H1 (cell line): ENCODE results near the gene PYGB. TPM values are rescaled to one million over a fixed set of nuclear protein-coding genes. Genes with fewer than 3 reads are reported as not detected.

Source experiments
- CTCF ChIA-PET: fragments of 300-600 bp; sonication (Branson Sonifier 250); formaldehyde crosslinking; loops from one replicate; lab custom pipeline; 2021; ENCODE audit not compliant: partially characterized antibody; lab: Charles Lee
- POLR2A ChIA-PET: fragments of 300-600 bp; sonication (Branson Sonifier 250); formaldehyde crosslinking; loops from one replicate; lab custom pipeline; 2021; ENCODE audit warnings: inconsistent platforms; ENCODE audit not compliant: partially characterized antibody; lab: Charles Lee
- DNase-seq, 2 experiments: peaks; one replicate each; pipeline versions ENCODE4 v3.0.0 to v3.0.0-alpha.2; 2010 to 2022; ENCODE audit warnings: low spot score in 2 of 2, low read depth in 1 of 2, mixed read lengths in 1 of 2
- FAIRE-seq: peaks from 2 replicates; lab custom pipeline; 2011; peaks lifted over from hg19 to GRCh38; lab: Jason Lieb, UNC
- H2AFZ ChIP-seq: 2 replicates; pipeline ENCODE4 v1.8.1; 2012; ENCODE audit warnings: low read length, inconsistent platforms
- H2AK5ac ChIP-seq: 2 replicates; pipeline ENCODE4 v1.6.1; 2013; ENCODE audit warnings: low read depth, low read length
- H2BK120ac ChIP-seq: replicated peaks from 2 replicates; pipeline ENCODE3; 2013; ENCODE audit warnings: low read depth, low read length, inconsistent platforms
- H2BK12ac ChIP-seq: 2 replicates; pipeline ENCODE4 v1.6.1; 2013; ENCODE audit warnings: low read depth, low read length
- H2BK15ac ChIP-seq: 2 replicates; pipeline ENCODE4 v1.6.1; 2013; ENCODE audit warnings: low read length
- H2BK20ac ChIP-seq: 2 replicates; pipeline ENCODE4 v1.6.1; 2013; ENCODE audit warnings: low read length
- H2BK5ac ChIP-seq: 2 replicates; pipeline ENCODE4 v1.6.1; 2013; ENCODE audit warnings: low read depth, low read length
- H3K14ac ChIP-seq: 2 replicates; pipeline ENCODE4 v1.6.1; 2013; ENCODE audit warnings: inconsistent platforms; ENCODE audit not compliant: insufficient read length
- H3K18ac ChIP-seq: 2 replicates; pipeline ENCODE4 v1.6.1; 2013; ENCODE audit warnings: low read length; ENCODE audit errors: extremely low read depth
- H3K23ac ChIP-seq: 2 replicates; pipeline ENCODE4 v1.6.1; 2013; ENCODE audit warnings: inconsistent platforms; ENCODE audit not compliant: insufficient read length
- H3K23me2 ChIP-seq: 2 replicates; pipeline ENCODE4 v1.6.1; 2013; ENCODE audit warnings: low read depth, low read length
- H3K27ac ChIP-seq: 2 replicates; pipeline ENCODE4 v1.6.1; 2011; ENCODE audit warnings: low read depth, low read length, inconsistent platforms
- H3K27me3 ChIP-seq, 4 experiments: replicated peaks in 1 of 4; 1 replicate in 1 of 4; 2 replicates in 3 of 4; pipeline versions ENCODE4 v1.6.1 to v1.8.1; 2011 to 2013; ENCODE audit warnings: low read length in 3 of 4, mild to moderate bottlenecking in 3 of 4, inconsistent platforms in 2 of 4, mixed read lengths in 2 of 4, moderate library complexity in 1 of 4; ENCODE audit not compliant: control insufficient read depth in 3 of 4, insufficient read depth in 3 of 4; ENCODE audit errors: extremely low read depth in 1 of 4
- H3K36me3 ChIP-seq, 4 experiments: 2 replicates each; pipeline versions ENCODE4 v1.6.1 to v1.8.1; 2011 to 2013; ENCODE audit warnings: mild to moderate bottlenecking in 4 of 4, low read length in 3 of 4, moderate library complexity in 2 of 4, control low read depth in 1 of 4, inconsistent platforms in 1 of 4; ENCODE audit not compliant: insufficient read depth in 4 of 4, control insufficient read depth in 2 of 4
- H3K4ac ChIP-seq: replicated peaks from 2 replicates; pipeline ENCODE3; 2013; ENCODE audit warnings: low read length, low read depth, mixed read lengths, inconsistent platforms; ENCODE audit not compliant: insufficient read length
- H3K4me1 ChIP-seq, 4 experiments: replicated peaks in 1 of 4; 1 replicate in 1 of 4; 2 replicates in 3 of 4; pipeline versions ENCODE4 v1.6.1 to v1.8.1; 2011 to 2013; ENCODE audit warnings: low read length in 3 of 4, inconsistent platforms in 2 of 4, mixed read lengths in 1 of 4; ENCODE audit not compliant: insufficient read depth in 4 of 4, control insufficient read depth in 3 of 4
- H3K4me2 ChIP-seq, 2 experiments: 2 replicates each; pipeline versions ENCODE4 v1.6.1 to v1.8.1; 2011 to 2013; ENCODE audit warnings: low read depth in 2 of 2, low read length in 2 of 2, control low read depth in 1 of 2, inconsistent platforms in 1 of 2, mild to moderate bottlenecking in 1 of 2; ENCODE audit not compliant: insufficient read depth in 1 of 2
- H3K4me3 ChIP-seq, 4 experiments: fragments of 200-600, 300-600 bp in 1 of 4; sonication (generic), shearing (Covaris generic), sonication (Bioruptor Twin) in 1 of 4; 2 replicates each; pipeline versions ENCODE4 v1.5.1 to v1.8.1; 2011 to 2016; ENCODE audit warnings: low read length in 4 of 4, low read depth in 3 of 4, control low read depth in 2 of 4, inconsistent platforms in 2 of 4, mild to moderate bottlenecking in 2 of 4, mixed read lengths in 1 of 4, moderate library complexity in 1 of 4; ENCODE audit not compliant: insufficient read depth in 2 of 4; ENCODE audit errors: extremely low read depth in 1 of 4
- H3K56ac ChIP-seq: replicated peaks from 2 replicates; pipeline ENCODE3; 2013; ENCODE audit warnings: low read depth, mild to moderate bottlenecking, mixed read lengths, low read length, inconsistent platforms; ENCODE audit not compliant: insufficient read length
- H3K79me1 ChIP-seq: 2 replicates; pipeline ENCODE4 v1.6.1; 2013; ENCODE audit warnings: low read depth, low read length, control low read depth
- H3K79me2 ChIP-seq, 2 experiments: 2 replicates each; pipeline versions ENCODE4 v1.6.1 to v1.8.1; 2012 to 2013; ENCODE audit warnings: low read length in 2 of 2, mild to moderate bottlenecking in 2 of 2, inconsistent platforms in 1 of 2; ENCODE audit not compliant: insufficient read depth in 2 of 2, control insufficient read depth in 1 of 2
- H3K9ac ChIP-seq, 4 experiments: replicated peaks in 1 of 4; 1 replicate in 1 of 4; 2 replicates in 3 of 4; pipeline versions ENCODE4 v1.6.1 to v1.8.1; 2011 to 2013; ENCODE audit warnings: low read depth in 3 of 4, low read length in 3 of 4, control low read depth in 2 of 4, mild to moderate bottlenecking in 2 of 4, moderate library complexity in 2 of 4, inconsistent platforms in 1 of 4; ENCODE audit errors: extremely low read depth in 1 of 4
- H3K9me3 ChIP-seq, 2 experiments: 2 replicates each; pipeline versions ENCODE4 v1.6.1 to v1.8.1; 2012 to 2013; ENCODE audit warnings: mild to moderate bottlenecking in 2 of 2, moderate library complexity in 2 of 2, control low read depth in 1 of 2, inconsistent platforms in 1 of 2, low read depth in 1 of 2, low read length in 1 of 2, mixed read lengths in 1 of 2; ENCODE audit not compliant: insufficient read depth in 2 of 2
- H4K20me1 ChIP-seq, 2 experiments: replicated peaks in 1 of 2; 2 replicates each; pipeline versions ENCODE3 to v1.8.1; 2011 to 2013; ENCODE audit warnings: inconsistent platforms in 2 of 2, low read length in 2 of 2, mild to moderate bottlenecking in 1 of 2; ENCODE audit not compliant: insufficient read depth in 2 of 2, control insufficient read depth in 1 of 2
- H4K5ac ChIP-seq: 2 replicates; pipeline ENCODE4 v1.6.1; 2013; ENCODE audit warnings: low read length, low read depth, mixed read lengths, inconsistent platforms; ENCODE audit not compliant: insufficient read length
- H4K8ac ChIP-seq: 2 replicates; pipeline ENCODE4 v1.8.0; 2013; ENCODE audit warnings: mild to moderate bottlenecking, moderate library complexity, low read length, inconsistent platforms; ENCODE audit not compliant: insufficient read depth; ENCODE audit errors: extremely low read depth
- H4K91ac ChIP-seq: replicated peaks from 2 replicates; pipeline ENCODE3; 2013; ENCODE audit warnings: low read length, mixed read lengths, inconsistent platforms; ENCODE audit not compliant: insufficient read length
- POLR2AphosphoS5 ChIP-seq: IDR thresholded peaks from 2 replicates; pipeline ENCODE4 v1.6.1; 2011; ENCODE audit warnings: low read depth, low read length
- RAD21 ChIP-seq, 2 experiments: IDR thresholded peaks in 1 of 2; conservative IDR thresholded peaks in 1 of 2; 2 replicates each; pipeline ENCODE4 v1.6.1; 2011; ENCODE audit warnings: low read depth in 2 of 2, low read length in 2 of 2, improper control_type of control experiment in 1 of 2, inconsistent platforms in 1 of 2, mild to moderate bottlenecking in 1 of 2, moderate library complexity in 1 of 2
- WGBS, 2 experiments: shearing (Covaris generic) in 1 of 2; methylation state at CpG; one replicate each; pipeline versions ENCODE4 v1.1.6 to v1.1.7; 2013 to 2015; ENCODE audit warnings: low lambda C conversion rate in 2 of 2, mixed read lengths in 2 of 2, inconsistent platforms in 1 of 2, low coverage in 1 of 2, missing lambda C conversion rate in 1 of 2; ENCODE audit not compliant: insufficient replicate concordance in 2 of 2, insufficient coverage in 1 of 2, insufficient read length in 1 of 2; ENCODE audit errors: extremely low coverage in 1 of 2, missing lambda C conversion rate in 1 of 2; 5-methylcytosine and 5-hydroxymethylcytosine counted together
- polyA plus RNA-seq, 7 experiments: library from polyadenylated mRNA; depleted of rRNA in 3 of 7; stranded (reverse) in 5 of 7; unstranded in 2 of 7; fragments of >200 nt in 5 of 7; fragments of 200-250 nt in 2 of 7; gene quantifications; 1 replicate in 5 of 7; 2 replicates in 1 of 7; 4 replicates in 1 of 7; pipeline versions ENCODE4 v1.2.1 to v1.2.3, GENCODE V29; 2011 to 2013; ENCODE audit warnings: missing spikeins in 2 of 7, mixed read lengths in 2 of 7
- total RNA-seq: library from RNA; stranded (reverse); fragmentation: NEBNext Ultra II Directional; extraction: Animal tissue kit (Norgen Biotek cat#: 25700); gene quantifications from 2 replicates; pipeline ENCODE4 v1.2.1, GENCODE V29; 2021

PYGB gene
- total and polyA plus RNA-seq, 2 of the 8 experiments (the other 6 are each of a cell fraction or from before 2014, with no cell fraction given) = 26.6 to 56.0 TPM

DNA sequence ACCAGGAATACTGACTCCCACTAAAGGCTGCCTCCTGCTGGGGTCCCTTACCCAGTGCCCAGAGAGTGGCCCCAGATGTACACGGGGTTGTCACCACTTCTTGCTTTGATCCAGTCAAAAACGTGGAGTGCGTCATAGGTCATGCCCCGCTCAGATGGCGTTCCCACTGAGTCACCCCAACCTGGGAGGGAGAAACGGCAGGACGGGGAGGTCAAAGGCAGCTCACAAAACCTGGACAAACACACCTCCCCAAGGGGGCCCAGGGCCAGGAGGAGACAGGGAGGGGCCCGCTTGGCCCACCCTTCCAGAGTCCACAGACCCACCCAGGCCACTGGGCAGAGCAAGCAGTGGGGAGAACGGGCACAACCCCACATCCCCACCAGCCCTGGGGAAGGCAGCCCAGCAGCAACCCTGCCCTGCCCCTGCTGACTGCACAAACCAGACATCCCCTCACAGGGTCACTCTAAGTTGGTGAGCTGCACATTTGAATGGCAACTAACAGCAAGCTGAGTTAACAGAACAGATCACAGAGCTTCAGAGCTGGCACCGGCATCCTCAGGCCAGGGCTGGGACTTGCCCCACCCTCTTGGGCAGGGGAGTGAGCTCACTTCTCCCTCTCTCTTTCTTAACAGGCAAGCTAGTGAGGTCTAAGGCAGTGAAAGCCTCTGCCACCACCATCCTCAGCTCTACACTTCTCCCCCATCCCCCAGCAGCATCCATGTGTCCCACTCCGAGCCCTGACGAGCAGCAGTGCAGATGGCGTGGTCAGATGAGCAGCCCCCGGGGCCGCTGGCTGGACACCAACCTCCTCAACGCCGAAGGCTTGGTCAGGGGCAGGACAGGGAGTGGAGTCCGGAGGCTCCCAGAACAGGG is 61.7 kb downstream of the PYGB start:
- no peak overlapping the region; the same call in 1 of the 2 replicates for H3K27ac ChIP-seq
- no peaks in the 10 kb centered on the region for H3K79me2 ChIP-seq
- no peak overlapping the region for H2BK12ac ChIP-seq
- no peak overlapping the region for H2BK15ac ChIP-seq
- ChIA-PET POLR2A (interaction anchor here (0.8 to 3.1 kb wide), 2 partner anchors 13 to 98 kb away, joined by 4 to 14 read pairs; partner anchors contain the start of gene GINS1), CTCF (interaction anchor here (0.7 to 2.9 kb wide), 7 partner anchors 9 to 161 kb away, joined by 3 to 20 read pairs (median 5); no protein-coding TSS in a partner anchor)
- no peak overlapping the region for H4K5ac ChIP-seq
- H3K9me3 ChIP-seq = peaks cover 0 to 4% of the 10 kb centered on the region in 2 experiments; a peak in 1 of 4 replicates
- H2BK120ac ChIP-seq = no peak overlapping the region
- WGBS, 2 experiments = 86% methylated on average over 17 of the region's 18 CpGs; no CpG with 5 or more reads in 1 of the 2 experiments
- no peak for DNase-seq
- H3K23ac ChIP-seq = no peak overlapping the region
- H4K20me1 ChIP-seq = peaks cover 2% of the 10 kb centered on the region in 2 experiments
- TF ChIP-seq RAD21 (IDR thresholded peaks at IDR 0.05 in 1 of 2, conservative IDR thresholded peaks at IDR 0.05 in 1 of 2; ENCODE audit: low read depth in 2 of 2, low read length in 2 of 2) (no peak), POLR2AphosphoS5 (peak; percentile 21; the same call in 1 of the 2 replicates)
- no peak overlapping the region for H2AFZ ChIP-seq
- H2BK5ac ChIP-seq = no peak overlapping the region; the same call in 1 of the 2 replicates
- H3K4me2 ChIP-seq = no peak overlapping the region
- no peak overlapping the region for H3K14ac ChIP-seq
- H3K9ac ChIP-seq = no peak overlapping the region
- FAIRE-seq = no peak
- no peaks in the 10 kb centered on the region; the same call in 1 of the 2 replicates for H3K79me1 ChIP-seq
- peaks cover 0 to 3% (median 0%) of the 10 kb centered on the region in 4 experiments; a peak in 2 of 7 replicates for H3K4me1 ChIP-seq
- H3K36me3 ChIP-seq = peaks cover 0 to 10% (median 3%) of the 10 kb centered on the region in 4 experiments; a peak in 4 of 8 replicates
- no peak overlapping the region for H3K4ac ChIP-seq
- no peak overlapping the region for H3K18ac ChIP-seq
- H4K91ac ChIP-seq = no peak overlapping the region
- H3K56ac ChIP-seq = no peak overlapping the region
- no peak overlapping the region for H2AK5ac ChIP-seq
- no peak overlapping the region for H3K4me3 ChIP-seq
- H4K8ac ChIP-seq = peak overlapping the region; percentile 79
- no peak overlapping the region for H2BK20ac ChIP-seq
- H3K23me2 ChIP-seq = 0 out of 2 replicates have a peak, but pooled peaks cover 1% of the 10 kb centered on the region
- no peaks in the 10 kb centered on the region for H3K27me3 ChIP-seq
